Body of pancreas (tissue), 4 donors: ENCODE data around the gene CYTIP.

Experiments
- CTCF ChIP-seq, 7 experiments: fragments of 450-650 bp in 4 of 7; fragments of 200-600 bp in 3 of 7; sonication (generic) in 3 of 7; IDR thresholded peaks; one replicate each; pipeline ENCODE4 v1.5.1; 2016 to 2019; ENCODE audit warnings: antibody characterized with exemption in 7 of 7
- POLR2A ChIP-seq, 3 donors: fragments of 450-650 bp; IDR thresholded peaks; one replicate each; pipeline ENCODE4 v1.6.1; 2016; ENCODE audit warnings: antibody characterized with exemption in 3 of 3, mild to moderate bottlenecking in 2 of 3

GRCh38 chr2:157427922-157428303, 16.0 kb downstream of the CYTIP start:
- TF ChIP-seq POLR2A (IDR thresholded peaks at IDR 0.05) (no peak), CTCF (IDR thresholded peaks at IDR 0.05) (no peak)
